HL-60 (cell line): ENCODE results near the gene CDH3.

ENCODE experiments used
- POLR2AphosphoS5 ChIP-seq: IDR thresholded peaks from 2 replicates; pipeline ENCODE4 v1.6.1; 2012; ENCODE audit warnings: low read depth
- TF ChIP-seq, protein P1 (sequence below): IDR thresholded peaks from one replicate; pipeline ENCODE4 v1.5.1; 2011; ENCODE audit warnings: low read length, control low read depth, inconsistent platforms; ENCODE audit not compliant: insufficient read depth
- TF ChIP-seq, protein P2 (sequence below): IDR thresholded peaks from 2 replicates; pipeline ENCODE4 v1.6.1; 2012; ENCODE audit warnings: low read depth; ENCODE audit not compliant: insufficient replicate concordance

DNA sequence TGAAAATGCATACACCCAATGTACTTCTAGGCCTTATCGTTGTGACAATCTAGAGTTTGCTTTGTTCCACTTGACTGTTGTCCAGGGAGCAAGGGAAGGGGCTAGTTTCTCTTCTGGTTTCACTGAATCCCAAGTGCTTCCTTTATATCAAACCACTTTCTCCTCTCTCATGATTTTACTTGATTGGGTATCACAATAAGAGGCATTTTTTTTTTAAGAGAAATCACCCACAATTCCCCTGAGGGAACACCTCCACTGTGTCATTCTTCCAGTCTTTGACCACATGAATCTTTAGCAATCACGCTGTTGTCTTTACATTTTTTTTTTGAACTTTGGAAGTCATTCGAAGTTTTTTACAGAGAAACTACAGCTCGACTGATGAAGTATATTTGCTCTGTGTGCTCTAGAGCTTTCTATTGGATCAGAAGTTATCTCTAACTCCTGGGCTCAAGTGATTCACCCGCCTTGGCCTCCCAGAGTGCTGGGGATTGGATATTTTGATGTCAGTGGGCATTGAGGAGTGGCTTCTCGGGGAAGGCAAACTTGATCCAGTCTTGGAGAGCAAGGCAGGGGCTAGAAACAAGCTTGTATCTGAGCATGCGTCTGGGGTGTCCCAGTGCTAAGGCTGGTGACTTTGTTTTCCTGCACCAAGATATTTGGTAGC is 95.0 kb downstream of the CDH3 start:
- TF ChIP-seq, protein P1, sequence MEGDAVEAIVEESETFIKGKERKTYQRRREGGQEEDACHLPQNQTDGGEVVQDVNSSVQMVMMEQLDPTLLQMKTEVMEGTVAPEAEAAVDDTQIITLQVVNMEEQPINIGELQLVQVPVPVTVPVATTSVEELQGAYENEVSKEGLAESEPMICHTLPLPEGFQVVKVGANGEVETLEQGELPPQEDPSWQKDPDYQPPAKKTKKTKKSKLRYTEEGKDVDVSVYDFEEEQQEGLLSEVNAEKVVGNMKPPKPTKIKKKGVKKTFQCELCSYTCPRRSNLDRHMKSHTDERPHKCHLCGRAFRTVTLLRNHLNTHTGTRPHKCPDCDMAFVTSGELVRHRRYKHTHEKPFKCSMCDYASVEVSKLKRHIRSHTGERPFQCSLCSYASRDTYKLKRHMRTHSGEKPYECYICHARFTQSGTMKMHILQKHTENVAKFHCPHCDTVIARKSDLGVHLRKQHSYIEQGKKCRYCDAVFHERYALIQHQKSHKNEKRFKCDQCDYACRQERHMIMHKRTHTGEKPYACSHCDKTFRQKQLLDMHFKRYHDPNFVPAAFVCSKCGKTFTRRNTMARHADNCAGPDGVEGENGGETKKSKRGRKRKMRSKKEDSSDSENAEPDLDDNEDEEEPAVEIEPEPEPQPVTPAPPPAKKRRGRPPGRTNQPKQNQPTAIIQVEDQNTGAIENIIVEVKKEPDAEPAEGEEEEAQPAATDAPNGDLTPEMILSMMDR, result no peak
- TF ChIP-seq POLR2AphosphoS5, result no peak
- TF ChIP-seq, protein P2, sequence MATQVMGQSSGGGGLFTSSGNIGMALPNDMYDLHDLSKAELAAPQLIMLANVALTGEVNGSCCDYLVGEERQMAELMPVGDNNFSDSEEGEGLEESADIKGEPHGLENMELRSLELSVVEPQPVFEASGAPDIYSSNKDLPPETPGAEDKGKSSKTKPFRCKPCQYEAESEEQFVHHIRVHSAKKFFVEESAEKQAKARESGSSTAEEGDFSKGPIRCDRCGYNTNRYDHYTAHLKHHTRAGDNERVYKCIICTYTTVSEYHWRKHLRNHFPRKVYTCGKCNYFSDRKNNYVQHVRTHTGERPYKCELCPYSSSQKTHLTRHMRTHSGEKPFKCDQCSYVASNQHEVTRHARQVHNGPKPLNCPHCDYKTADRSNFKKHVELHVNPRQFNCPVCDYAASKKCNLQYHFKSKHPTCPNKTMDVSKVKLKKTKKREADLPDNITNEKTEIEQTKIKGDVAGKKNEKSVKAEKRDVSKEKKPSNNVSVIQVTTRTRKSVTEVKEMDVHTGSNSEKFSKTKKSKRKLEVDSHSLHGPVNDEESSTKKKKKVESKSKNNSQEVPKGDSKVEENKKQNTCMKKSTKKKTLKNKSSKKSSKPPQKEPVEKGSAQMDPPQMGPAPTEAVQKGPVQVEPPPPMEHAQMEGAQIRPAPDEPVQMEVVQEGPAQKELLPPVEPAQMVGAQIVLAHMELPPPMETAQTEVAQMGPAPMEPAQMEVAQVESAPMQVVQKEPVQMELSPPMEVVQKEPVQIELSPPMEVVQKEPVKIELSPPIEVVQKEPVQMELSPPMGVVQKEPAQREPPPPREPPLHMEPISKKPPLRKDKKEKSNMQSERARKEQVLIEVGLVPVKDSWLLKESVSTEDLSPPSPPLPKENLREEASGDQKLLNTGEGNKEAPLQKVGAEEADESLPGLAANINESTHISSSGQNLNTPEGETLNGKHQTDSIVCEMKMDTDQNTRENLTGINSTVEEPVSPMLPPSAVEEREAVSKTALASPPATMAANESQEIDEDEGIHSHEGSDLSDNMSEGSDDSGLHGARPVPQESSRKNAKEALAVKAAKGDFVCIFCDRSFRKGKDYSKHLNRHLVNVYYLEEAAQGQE, result no peak
